ENCODE results near the gene AGTRAP.
A peak's percentile ranks its signal among the peaks of the same experiment; 100 is the strongest.

Gene AGTRAP

GRCh38 chr1:11735854-11736745, at the start of gene AGTRAP:
Gene AGTRAP (plus strand): TSS chr1:11736136. CDS start chr1:11736209, 73 bp downstream.
- DNase-seq (ENCODE audit: low read depth in 2 of 2), result peak; percentile 81 to 89

GRCh38 chr1:11688506-11688905, 47.4 kb upstream of the AGTRAP start:
- DNase-seq (ENCODE audit: low read depth in 2 of 2), result no peak

- DNase-seq (ENCODE audit: low read depth in 2 of 2), result no peak
These were observed 45.3 kb upstream of the AGTRAP start for GRCh38 chr1:11690397-11691301.

- DNase-seq (ENCODE audit: low read depth in 2 of 2), result no peak
These were observed 44.5 kb upstream of the AGTRAP start, which contains the start of gene DRAXIN for GRCh38 chr1:11691302-11691914. Gene DRAXIN (plus strand): TSS chr1:11691710. CDS start chr1:11706259, 14,549 bp downstream.

- no peak for DNase-seq (ENCODE audit: low read depth in 2 of 2)
These were observed 43.8 kb upstream of the AGTRAP start for GRCh38 chr1:11691928-11692711.

GRCh38 chr1:11693024-11693590, 42.8 kb upstream of the AGTRAP start:
- no peak for DNase-seq (ENCODE audit: low read depth in 2 of 2)

GRCh38 chr1:11693917-11694316, 42.0 kb upstream of the AGTRAP start:
- DNase-seq (ENCODE audit: low read depth in 2 of 2), result no peak

- DNase-seq (ENCODE audit: low read depth in 2 of 2), result no peak
These were observed 40.1 kb upstream of the AGTRAP start for GRCh38 chr1:11695861-11696260.

- DNase-seq (ENCODE audit: low read depth in 2 of 2), result no peak
These were observed 38.6 kb upstream of the AGTRAP start for GRCh38 chr1:11697188-11697892.

- no peak for DNase-seq (ENCODE audit: low read depth in 2 of 2)
These were observed 38.1 kb upstream of the AGTRAP start for GRCh38 chr1:11697893-11698210.

GRCh38 chr1:11700601-11701467, 35.1 kb upstream of the AGTRAP start:
- DNase-seq (ENCODE audit: low read depth in 2 of 2), result no peak

- no peak for DNase-seq (ENCODE audit: low read depth in 2 of 2)
These were observed 34.4 kb upstream of the AGTRAP start for GRCh38 chr1:11701551-11701961.

- DNase-seq (ENCODE audit: low read depth in 2 of 2), result no peak
These were observed 33.7 kb upstream of the AGTRAP start for GRCh38 chr1:11701981-11702803.

- DNase-seq (ENCODE audit: low read depth in 2 of 2), result no peak
These were observed 32.4 kb upstream of the AGTRAP start for GRCh38 chr1:11703357-11704193.

- no peak for DNase-seq (ENCODE audit: low read depth in 2 of 2)
These were observed 31.8 kb upstream of the AGTRAP start for GRCh38 chr1:11704194-11704529.

GRCh38 chr1:11704691-11705475, 31.1 kb upstream of the AGTRAP start:
- no peak for DNase-seq (ENCODE audit: low read depth in 2 of 2)

GRCh38 chr1:11705596-11705995, 30.3 kb upstream of the AGTRAP start:
- DNase-seq (ENCODE audit: low read depth in 2 of 2), result no peak

All from activated CD4-positive, alpha-beta T cell treated with anti-CD3 and anti-CD28 coated beads for 24 hours (primary cell).